Left renal cortex interstitium (tissue), 4 donors: ENCODE measurements around the gene TYK2. TPM values are rescaled to one million over a fixed set of nuclear protein-coding genes. Genes with fewer than 3 reads are reported as not detected.
A peak's percentile ranks its signal among the peaks of the same experiment; 100 is the strongest.
"Not testable (repeated sequence)": the region's sequence is repeated elsewhere in the genome, so short reads cannot be mapped to it uniquely, and the experiment has no call there.

Source experiments
- DNase-seq, 4 donors: peaks; one replicate each; pipeline ENCODE4 v3.0.0-alpha.2; 2013; ENCODE audit warnings: low read depth in 4 of 4, low spot score in 2 of 4, missing footprints in 1 of 4
- polyA plus RNA-seq, 4 donors: library from polyadenylated mRNA; unstranded; fragments of 120-200 nt; gene quantifications; one replicate each; pipeline ENCODE4 v1.2.1, GENCODE V29; 2013; ENCODE audit not compliant: insufficient read length in 4 of 4

TYK2 gene
- polyA plus RNA-seq, 4 donors = 95.0 to 174 (median 131) TPM

GRCh38 chr19:10408511-10409283 is 28.3 kb upstream of the TYK2 start:
- no peak for DNase-seq

GRCh38 chr19:10407096-10407495 is 26.7 kb upstream of the TYK2 start:
- DNase-seq = no peak

DNA sequence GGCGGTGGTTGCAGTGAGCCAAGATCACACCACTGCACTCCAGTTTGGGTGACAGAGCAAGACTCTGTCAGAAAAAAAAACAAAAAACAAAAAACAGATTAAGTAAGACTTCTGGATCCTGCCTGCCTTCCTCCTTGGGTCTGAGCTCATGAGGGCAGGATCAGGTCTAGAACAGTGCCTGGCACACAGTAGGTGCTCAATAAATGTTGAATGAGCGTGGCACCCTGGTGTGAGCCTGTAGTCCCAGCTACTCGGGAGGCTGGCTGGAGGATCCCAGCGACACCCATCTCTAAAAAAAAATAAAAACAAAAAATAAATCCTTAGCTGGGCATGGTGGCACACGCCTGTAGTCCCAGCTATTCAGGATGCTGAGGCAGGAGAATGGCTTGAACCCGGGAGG is 25.8 kb upstream of the TYK2 start:
- no peak for DNase-seq

DNA sequence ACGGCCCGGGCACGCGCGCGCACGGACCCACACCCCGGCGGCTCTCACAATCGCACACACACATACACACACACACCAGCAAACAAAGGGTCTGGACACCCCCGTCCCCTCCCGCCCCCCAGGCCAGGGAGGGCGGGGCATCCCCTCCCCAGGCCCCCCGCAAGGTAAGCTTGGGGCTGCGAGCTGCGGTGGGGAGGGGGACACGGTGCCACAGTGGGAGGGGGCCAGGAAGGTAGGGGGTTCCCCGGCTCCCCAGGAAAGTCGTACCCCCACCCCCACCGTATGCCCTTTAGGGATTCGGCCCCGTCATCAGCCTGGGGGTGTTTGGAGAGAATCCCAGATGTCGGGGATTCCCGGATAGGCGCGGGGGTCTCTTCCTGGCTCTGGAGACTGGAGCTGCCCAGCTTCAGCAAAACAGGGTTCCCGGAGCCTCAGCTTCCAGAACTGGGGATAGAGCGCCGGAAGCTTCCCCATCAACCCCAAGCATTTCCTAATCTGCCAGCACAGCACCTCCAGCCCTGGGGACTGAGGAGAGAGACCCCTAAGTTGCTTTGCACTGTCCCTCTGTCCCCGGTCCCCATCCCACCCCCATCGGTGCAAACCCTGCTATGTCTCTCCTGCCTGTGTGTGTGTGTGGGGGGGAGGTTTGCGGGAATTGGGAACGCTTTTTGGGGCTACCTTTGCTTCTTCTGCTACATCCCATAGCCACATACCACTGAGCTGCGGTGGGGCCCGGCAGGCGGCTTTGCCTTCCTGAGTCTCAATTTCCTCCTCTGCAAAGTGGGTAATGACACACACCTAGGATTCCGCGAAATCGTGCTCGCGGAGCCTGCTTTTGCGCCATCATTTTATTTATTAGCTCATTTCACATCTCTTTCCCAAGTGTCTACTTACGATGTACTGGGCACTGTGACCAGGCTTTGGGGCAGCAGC is 24.8 kb upstream of the TYK2 start:
- no peak for DNase-seq

GRCh38 chr19:10403137-10404021 is 23.0 kb upstream of the TYK2 start, which contains the start of gene CDC37:
TSS of gene CDC37 (minus strand) at chr19:10403542. CDS start at chr19:10403479, 63 bp downstream.
- DNase-seq = peak; percentile 89 to 94 (median 92)

DNA sequence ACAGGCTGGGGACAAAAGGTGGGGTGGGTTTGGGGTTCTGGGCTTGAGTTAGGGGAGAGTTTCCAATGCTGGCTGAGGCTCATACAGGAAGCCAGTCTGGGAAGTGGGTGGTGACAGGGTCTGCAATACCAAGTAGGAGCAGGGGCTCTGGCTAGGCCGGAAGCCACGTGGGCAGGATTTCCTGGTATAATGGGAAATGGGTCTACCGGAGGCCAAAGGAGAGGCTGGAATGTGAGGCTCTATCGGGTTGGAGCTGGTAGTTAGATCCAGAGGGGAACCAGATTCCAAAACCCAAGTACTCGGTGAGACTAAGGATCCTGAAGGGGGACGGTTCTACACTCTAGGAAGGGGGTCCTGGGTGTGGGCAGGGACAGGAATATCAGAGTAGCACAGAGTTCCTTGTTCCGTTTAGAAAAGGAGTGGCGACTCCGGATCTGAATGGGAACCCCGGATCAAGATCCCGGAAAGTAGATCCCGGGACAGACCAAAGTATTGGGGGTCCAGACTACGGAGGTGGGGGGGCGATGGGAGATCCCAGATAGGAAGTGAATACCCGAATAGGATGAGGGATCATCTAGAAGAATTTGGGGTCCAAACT is 22.2 kb upstream of the TYK2 start:
- no peak for DNase-seq

DNA sequence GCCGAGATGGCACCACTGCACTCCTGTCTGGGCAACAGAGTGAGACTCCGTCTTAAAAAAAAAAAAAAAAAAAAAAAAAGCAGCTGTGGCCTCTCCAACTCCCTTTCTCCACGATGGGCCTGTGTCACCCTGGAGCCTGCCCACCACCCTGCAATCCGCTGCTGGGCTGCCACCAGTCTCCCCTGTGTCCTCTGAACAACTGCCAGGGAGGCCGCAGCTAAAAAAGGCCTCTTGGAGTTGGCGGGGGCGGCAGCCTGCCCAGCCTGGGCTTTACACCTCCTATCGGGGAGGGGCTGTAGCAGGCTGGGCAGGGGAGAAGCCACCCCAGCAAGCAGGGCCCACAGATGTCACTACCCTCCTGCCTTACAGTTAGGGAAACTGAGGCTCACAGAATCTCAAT is 19.5 kb upstream of the TYK2 start:
- no peak for DNase-seq

GRCh38 chr19:10399340-10399739 is 19.0 kb upstream of the TYK2 start:
- not testable (repeated sequence) for DNase-seq

DNA sequence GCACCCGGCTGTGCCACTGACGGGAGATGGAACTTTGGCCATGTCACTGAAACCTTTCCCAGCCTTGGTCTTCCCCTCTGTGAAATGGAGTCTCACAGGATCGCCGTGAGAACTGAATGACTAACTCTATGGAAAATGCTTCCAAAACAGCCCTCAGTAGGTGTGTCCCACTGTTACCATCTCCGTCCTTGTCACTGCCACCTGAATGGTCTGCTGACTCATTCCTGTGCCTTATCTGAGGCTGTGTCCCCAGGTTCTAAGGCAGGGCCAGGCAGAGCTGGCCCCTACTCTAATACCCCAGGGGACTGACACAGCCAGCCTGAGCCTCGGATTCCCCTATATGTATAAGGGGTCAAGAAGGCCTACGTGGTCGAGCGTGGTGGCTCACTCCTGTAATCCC is 18.4 kb upstream of the TYK2 start:
- no peak for DNase-seq

DNA sequence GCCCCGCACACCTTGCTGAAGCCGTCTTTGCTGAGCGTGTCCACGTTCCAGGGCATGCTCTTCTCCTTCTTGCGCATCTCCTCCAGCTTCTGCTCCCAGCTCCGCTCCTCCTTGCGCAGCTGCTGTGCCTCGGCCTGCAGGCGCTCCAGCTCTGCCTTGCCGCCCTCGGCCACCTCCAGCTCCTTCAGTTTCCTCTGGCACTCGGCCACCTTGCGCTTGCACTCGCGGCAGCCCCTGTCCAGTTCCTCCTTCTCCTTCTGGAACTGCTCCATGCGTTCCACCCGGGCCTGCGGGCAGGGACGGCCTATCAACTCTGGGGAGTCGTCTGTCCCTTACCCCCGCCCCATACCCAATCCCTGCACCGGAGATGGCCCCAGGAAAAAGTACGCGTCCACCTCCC is 15.5 kb upstream of the TYK2 start:
- DNase-seq = no peak

GRCh38 chr19:10395436-10395835 is 15.1 kb upstream of the TYK2 start:
- DNase-seq = no peak

- no peak for DNase-seq
Observed at GRCh38 chr19:10395003-10395402, 14.6 kb upstream of the TYK2 start.

DNA sequence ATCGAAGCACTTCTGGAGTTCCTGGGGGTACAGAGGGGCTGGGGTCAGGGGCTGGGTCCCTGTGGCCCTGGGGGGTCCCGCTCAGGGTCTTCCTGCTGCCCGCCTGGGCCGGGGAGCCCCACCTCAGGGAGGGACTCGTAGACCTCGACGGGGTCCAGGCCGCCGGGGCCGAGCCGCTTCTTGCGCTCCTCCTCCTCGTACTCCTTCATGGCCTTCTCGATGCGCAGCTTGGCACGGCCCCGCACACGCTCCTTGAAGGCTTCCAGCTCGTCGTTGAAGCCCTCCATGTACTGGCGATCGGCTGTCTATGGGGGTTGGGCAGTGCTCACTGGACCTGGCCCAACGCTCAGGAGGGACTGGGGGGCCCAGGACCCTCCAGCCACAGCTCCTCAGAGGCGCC is 12.8 kb upstream of the TYK2 start:
- DNase-seq = no peak

DNA sequence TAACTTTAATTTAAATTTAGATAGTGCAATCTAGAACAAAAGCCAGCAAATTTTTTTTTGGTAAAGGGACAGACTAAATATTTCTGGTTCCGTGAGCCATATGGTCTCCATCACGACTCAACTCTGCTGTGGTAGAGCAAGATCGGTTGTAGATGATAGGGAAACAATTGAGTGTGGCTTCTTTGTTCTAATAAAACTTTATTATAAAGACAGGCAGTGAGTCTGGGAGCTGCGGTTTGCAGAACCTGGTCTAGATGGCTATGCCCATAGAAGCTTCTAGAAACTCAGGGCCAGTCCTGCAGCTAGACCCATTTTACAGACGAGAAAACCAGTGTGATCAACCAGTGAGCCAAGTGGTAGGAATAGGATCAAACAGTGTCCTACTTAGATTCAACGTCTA is 11.7 kb upstream of the TYK2 start:
- no peak for DNase-seq

- peak in 3 of 4 donors; percentile 34 to 44 (median 42) for DNase-seq
Observed at GRCh38 chr19:10390652-10391286, 10.4 kb upstream of the TYK2 start.

GRCh38 chr19:10389863-10390262 is 9.5 kb upstream of the TYK2 start:
- DNase-seq = no peak

GRCh38 chr19:10388957-10389356 is 8.6 kb upstream of the TYK2 start:
- peak in 3 of 4 donors; percentile 68 to 79 (median 70) for DNase-seq

- no peak for DNase-seq
Observed at GRCh38 chr19:10384580-10384979, 4.2 kb upstream of the TYK2 start.

- not testable (repeated sequence) for DNase-seq
Observed at GRCh38 chr19:10383223-10383499, 2.8 kb upstream of the TYK2 start.

DNA sequence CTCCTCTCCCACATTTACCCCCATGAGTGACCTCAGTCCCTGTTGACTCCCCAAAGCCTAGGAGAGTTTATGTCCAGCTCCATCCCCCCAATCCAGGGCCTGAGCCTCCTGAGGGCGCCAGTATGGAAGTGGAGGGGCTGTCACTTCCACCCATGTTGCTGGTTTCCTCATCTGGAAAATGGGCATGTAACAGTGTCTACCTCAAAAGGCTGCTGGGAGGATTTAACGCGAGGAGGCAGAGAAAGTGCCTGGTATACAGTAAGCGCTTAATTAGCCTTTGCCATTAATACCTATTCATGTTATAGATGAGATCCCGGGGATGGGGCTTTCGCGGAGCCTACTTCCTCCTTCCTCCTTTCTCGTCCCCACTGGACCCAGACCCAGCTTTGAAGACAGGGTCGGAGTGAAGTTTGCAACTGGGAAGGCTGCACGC is 476 bp downstream of the TYK2 start:
- no peak for DNase-seq
